GM21381 (cell line): ENCODE measurements around the gene CTNNA1.

Experiments used
- ATAC-seq: cut with Tn5 transposase; IDR thresholded peaks from one replicate; pipeline ENCODE4 v1.9.1; 2021; ENCODE audit warnings: mild to moderate bottlenecking, moderate library complexity; ENCODE audit not compliant: unreplicated experiment

CTNNA1 gene

DNA sequence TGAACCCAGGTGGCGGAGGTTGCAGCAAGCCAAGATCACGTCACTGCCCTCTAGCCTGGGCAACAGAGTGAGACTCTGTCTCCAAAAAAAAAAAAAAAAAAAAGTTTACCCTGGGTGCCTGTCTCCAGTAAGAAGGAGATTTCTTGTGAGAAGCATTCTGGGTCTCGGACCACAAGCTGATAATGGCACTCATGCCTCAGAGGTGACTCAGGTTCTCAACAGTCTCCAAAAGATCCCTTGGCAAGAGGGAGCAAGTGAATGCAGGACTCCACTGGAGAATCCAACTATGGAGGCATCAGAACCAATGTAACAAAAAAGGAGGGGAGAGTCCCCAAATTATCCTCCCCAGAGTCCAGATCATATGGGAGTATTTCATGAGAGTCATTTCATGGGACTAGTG, 227.9 kb downstream of the CTNNA1 start:
- ATAC-seq = no peak

DNA sequence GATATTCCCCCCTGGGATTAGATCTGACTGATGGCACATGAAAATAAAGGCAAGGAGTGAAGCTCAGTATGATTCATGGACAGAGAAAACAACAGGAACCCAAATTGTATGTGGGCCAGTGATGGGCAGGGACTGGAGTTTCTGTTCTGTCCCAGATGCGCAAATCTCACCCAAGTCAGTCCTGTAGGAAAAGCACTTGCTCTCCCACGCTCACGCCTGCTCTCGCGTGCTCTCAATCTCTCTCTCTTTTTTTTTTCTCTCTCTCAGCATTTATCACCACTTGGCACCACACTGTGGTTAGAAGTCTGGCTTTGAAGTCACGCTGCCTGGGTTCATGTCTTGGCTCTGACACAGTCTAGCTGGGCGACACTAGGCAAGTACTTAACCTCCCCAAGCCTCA, 228.4 kb downstream of the CTNNA1 start:
- ATAC-seq = no peak

DNA sequence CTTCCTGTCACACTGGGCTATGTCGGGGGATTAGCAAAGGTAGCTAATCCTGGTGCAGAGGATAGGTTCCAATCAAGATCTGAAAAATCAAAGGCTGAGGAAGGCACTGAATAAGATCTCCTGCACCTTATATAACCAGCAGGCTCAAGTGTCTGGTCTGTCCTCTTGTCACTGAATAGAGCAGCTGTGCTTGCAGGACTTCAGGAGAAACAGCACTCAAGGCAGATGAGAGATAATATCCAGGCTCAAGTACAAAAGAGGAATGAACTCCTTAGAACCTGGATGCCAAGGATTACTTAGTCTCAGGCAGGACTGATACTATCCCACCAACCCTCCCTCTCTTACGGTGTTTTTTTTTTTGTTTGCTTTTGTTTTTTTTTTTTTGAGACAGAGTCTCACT, 230.8 kb downstream of the CTNNA1 start:
- no peak for ATAC-seq
